Central memory CD4-positive, alpha-beta T cell (primary cell): Measurements from ENCODE around the gene CTSH.
"Not testable (repeated sequence)": the region's sequence is repeated elsewhere in the genome, so short reads cannot be mapped to it uniquely, and the experiment has no call there.

Experiments used
- DNase-seq: peaks from one replicate; pipeline ENCODE4 v3.0.0; 2022

CTSH gene

DNA sequence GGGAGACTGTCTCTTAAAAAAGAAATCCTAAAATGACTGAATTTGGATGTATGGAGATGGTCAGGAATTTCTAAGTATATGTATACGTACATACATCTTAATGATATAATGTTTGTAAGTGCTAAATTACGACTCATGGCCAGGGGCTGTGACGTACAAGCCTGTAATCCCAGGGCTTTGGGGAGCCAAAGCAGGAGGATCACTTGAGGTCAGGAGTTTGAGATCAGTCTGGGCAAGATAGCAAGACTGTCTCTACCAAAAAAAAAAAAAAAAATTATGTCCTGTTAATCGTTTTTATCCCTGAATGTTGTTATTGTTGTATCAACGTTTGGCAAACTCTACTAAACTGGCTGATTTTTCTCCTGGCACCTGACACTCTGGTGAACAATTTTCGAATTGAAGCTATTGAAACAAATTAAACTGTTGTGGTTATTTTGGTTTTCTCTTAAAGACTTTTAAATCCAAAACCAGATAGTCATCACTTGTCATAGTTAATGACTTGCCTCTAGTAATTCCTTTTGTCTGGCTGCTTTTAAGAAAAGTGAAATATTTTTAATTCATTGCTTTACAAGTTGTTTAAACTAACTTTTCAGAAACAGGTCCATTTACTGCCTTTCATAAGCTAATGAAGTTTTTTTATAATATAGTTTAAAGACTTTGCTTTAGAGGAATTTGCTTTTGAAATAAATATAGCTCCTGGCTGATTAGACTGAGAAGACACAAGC lies 65.2 kb downstream of the CTSH start:
- no peak for DNase-seq

GRCh38 chr15:78878356-78878755 lies 66.5 kb downstream of the CTSH start:
- DNase-seq, result no peak

GRCh38 chr15:78876954-78877353 lies 67.9 kb downstream of the CTSH start:
- DNase-seq, result not testable (repeated sequence)

GRCh38 chr15:78875107-78875914 lies 69.5 kb downstream of the CTSH start:
- DNase-seq, result no peak

- DNase-seq, result peak; percentile 53
Observed at GRCh38 chr15:78873793-78874765, 70.8 kb downstream of the CTSH start.

DNA sequence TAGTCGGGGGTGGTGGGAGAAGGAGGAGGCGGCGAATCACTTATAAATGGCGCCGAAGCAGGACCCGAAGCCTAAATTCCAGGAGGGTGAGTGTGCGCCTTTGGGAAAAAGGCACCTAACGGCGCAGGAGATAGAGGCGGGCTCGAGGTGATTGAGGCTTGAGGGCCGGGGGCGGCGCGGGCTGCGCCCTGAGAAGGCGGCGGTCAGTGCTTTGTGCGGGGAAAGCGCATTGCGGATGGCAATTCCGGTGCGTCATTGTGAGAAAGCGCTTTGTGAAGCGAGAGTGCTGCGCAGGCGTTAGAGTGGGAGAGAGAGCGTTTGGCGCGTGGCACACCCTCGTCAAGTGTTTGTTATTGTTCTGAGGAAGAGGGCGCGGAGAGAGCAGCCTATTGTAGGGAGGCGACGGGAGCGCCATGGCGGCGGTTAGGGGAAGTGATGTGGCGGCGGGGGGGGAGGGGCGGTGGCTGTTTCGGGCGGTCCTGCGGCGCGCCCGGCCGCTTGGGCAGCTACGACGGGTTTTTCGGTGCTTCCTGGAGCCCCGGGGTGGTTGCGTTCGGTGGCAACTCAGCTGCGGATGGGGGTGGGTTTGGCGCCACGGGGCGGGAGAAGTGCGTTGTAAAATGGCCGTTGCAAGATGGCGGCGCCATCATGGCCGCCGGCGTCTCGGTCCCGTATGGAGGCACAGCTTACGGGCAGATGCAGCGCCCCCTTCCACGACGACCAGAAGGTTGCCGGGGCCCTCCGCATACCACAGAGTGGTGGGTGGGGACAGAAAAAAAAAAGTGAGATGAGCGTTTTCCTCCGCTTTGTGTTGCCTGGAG lies 71.7 kb downstream of the CTSH start:
- DNase-seq, result peak; percentile 91

DNA sequence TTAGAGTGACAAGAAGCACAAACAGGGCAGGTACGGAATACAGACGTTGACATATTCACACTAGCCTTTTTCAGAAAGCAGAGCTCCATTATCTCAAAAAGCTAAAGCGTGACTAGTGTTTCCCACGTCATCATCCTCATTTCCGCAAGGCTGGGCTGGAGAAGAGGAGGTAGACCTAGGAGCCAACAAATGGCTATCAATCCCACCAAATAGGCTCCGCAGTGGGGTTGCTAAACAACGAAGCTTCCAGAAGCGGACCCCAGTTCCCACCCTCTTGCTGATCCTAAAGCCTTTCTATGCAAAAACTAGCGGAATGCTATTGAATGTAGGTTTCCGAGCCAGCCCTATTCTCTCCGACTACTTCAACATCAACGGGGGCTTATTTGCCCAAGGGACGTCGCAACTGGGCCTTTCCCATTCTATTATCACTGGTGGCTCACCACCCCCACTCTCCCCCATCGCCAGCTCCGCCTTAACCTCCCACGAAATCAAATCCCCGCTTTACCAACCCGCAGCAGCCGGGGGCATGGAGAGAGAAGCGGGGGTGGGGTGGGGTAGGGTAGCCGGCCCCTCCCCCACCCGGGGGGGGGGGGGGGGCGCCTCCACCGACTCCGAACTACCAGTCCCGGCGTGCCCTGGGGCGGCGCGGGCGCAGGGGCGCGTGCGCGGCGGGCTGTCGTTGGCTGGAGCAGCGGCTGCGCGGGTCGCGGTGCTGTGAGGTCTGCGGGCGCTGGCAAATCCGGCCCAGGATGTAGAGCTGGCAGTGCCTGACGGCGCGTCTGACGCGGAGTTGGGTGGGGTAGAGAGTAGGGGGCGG lies 72.5 kb downstream of the CTSH start, which contains the start of gene MORF4L1:
TSS of gene MORF4L1 (plus strand) at position 736 of the 817 bp plus-strand sequence. CDS start 128 bp downstream, outside the sequence.
- DNase-seq, result peak; percentile 98

- not testable (repeated sequence) for DNase-seq
Observed at GRCh38 chr15:78871483-78872127, 73.2 kb downstream of the CTSH start.
